Activated CD8-positive, alpha-beta T cell treated with anti-CD3 and anti-CD28 coated beads for 36 hours (primary cell): ENCODE measurements around the gene FCSK. TPM values are rescaled to one million over a fixed set of nuclear protein-coding genes. Genes with fewer than 3 reads are reported as not detected.
A peak's percentile ranks its signal among the peaks of the same experiment; 100 is the strongest.

Experiments used
- ATAC-seq: fragments of 200-7000 bp; cut with Tn5 transposase; one replicate; pipeline ENCODE4 v1.10.0; 2021; ENCODE audit warnings: mild to moderate bottlenecking, moderate library complexity
- CTCF ChIA-PET: fragments of 350-600 bp; sonication (Branson Sonifier 250); formaldehyde crosslinking; loops from one replicate; lab custom pipeline; 2021; ENCODE audit warnings: antibody characterized with exemption; lab: Charles Lee
- POLR2A ChIA-PET: fragments of 350-600 bp; sonication (Branson Sonifier 250); formaldehyde crosslinking; loops from one replicate; lab custom pipeline; 2021; ENCODE audit warnings: antibody characterized with exemption; lab: Charles Lee
- DNase-seq: peaks from one replicate; pipeline ENCODE4 v3.0.0-alpha.2; 2020
- H3K27ac Mint-ChIP-seq: one replicate; pipeline ENCODE4 v1.8.0; 2021; ENCODE audit warnings: mild to moderate bottlenecking, mixed read lengths
- H3K27me3 Mint-ChIP-seq: one replicate; pipeline ENCODE4 v1.8.0; 2021; ENCODE audit warnings: mixed read lengths
- H3K36me3 Mint-ChIP-seq: one replicate; pipeline ENCODE4 v1.8.0; 2021; ENCODE audit warnings: low read depth, mixed read lengths
- H3K4me1 Mint-ChIP-seq: one replicate; pipeline ENCODE4 v1.8.0; 2021; ENCODE audit warnings: low read depth, mixed read lengths
- H3K4me3 Mint-ChIP-seq: one replicate; pipeline ENCODE4 v1.8.0; 2021; ENCODE audit warnings: mild to moderate bottlenecking, moderate library complexity, mixed read lengths
- H3K9me3 Mint-ChIP-seq: one replicate; pipeline ENCODE4 v1.8.0; 2021; ENCODE audit warnings: mixed read lengths
- CTCF ChIP-seq: fragments of 200-600 bp; IDR thresholded peaks from one replicate; pipeline ENCODE4 v1.8.0; 2022; ENCODE audit warnings: antibody characterized with exemption, mild to moderate bottlenecking
- intact Hi-C: fragments of 100-400 bp; cut with micrococcal nuclease; formaldehyde crosslinking; loops from one replicate; pipeline ENCODE4 v1.10.0; 2022
- total RNA-seq, 2 experiments: library from RNA; stranded (reverse); gene quantifications; one replicate each; pipeline ENCODE4 v1.2.3, GENCODE V29; 2021

Gene FCSK
- total RNA-seq, 2 experiments from 2014 or later, result 11.0 to 11.1 TPM

DNA sequence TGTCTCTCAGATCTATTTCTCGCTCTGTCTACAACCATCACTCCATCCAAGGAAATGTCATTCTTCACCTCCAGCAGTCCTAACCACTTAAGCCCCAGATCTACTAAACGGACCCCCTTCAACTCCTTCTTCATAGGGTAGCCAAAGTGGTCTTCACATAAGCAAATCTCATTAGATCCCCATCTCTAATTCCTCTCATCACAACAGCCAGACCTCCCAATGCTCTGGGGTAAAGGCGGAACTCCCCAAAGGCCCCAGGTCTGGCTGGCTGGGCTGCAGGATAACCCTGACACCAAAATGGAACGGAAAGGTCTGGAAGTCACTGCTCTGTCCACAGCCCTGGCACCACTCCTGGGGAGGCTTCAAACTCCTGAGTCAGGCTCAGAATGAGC is 26.6 kb upstream of the FCSK start:
- ATAC-seq, result no peak
- intact Hi-C loops, result no loop called here
- Mint-ChIP-seq H3K4me1 (peaks cover 55% of the 10 kb centered on the region), H3K4me3 (no peak overlapping the region), H3K9me3 (no peaks in the 10 kb centered on the region), H3K27me3 (no peaks in the 10 kb centered on the region), H3K36me3 (peaks cover 8% of the 10 kb centered on the region), H3K27ac (peak overlapping the region; percentile 91)
- no peak for DNase-seq
- TF ChIP-seq CTCF, result no peak
- POLR2A ChIA-PET, result interaction anchor here (0.5 to 0.6 kb wide), 2 partner anchors 19 to 73 kb away, joined by 4 to 7 read pairs; no protein-coding TSS in a partner anchor
- CTCF ChIA-PET, result no interaction called here

DNA sequence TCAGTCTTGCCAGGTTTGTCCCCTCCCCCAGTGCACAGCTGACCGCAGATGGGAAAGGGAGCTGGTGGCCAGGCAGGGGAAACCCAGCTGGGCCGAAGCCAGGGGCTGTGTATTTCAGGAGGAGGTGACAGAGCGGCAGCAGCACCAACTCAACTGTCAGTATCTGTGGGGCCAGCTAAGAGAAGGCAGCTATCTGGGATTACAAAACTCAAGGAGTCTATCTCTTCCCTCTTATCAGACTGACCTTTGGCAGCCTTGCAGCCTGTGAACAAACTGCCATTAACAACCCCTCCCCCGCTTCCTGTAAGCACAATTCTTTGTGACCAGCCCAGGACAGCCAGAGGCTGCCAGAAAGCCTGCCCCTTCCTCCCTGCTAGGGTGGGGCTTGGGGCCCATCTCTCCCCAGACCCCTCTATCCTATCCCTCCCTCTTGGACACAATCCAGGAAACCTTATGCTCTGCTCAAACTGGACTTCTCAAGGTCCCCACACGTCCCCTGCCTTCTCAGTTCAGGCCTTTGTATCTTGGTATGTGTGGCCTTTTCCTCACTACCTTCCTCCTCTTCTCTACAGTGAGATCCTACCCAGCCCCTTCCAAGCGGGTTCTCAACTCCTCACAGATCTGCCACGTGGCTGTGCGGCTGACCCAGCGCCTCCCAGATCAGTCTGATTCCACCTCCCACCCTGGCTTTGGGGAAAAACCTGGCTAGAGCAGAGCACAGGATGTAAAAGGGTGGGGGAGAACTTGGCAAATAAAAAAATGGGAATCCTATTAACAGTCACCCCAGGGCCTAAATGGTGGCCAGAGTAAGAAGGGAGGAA is 26.0 kb upstream of the FCSK start:
- peak overlapping the region; percentile 50 for H3K4me3 Mint-ChIP-seq
- TF ChIP-seq CTCF, result no peak
- H3K27me3 Mint-ChIP-seq, result no peaks in the 10 kb centered on the region
- DNase-seq (peak; percentile 83), ATAC-seq (peak; percentile 59)
- intact Hi-C loops, result no loop called here
- no peaks in the 10 kb centered on the region for H3K9me3 Mint-ChIP-seq
- ChIA-PET CTCF (no interaction called here), POLR2A (interaction anchor here (0.5 to 1.1 kb wide), 3 partner anchors 19 to 72 kb away, joined by 3 to 7 read pairs (median 4); no protein-coding TSS in a partner anchor)
- peaks cover 57% of the 10 kb centered on the region for H3K4me1 Mint-ChIP-seq
- peak overlapping the region; percentile 91 for H3K27ac Mint-ChIP-seq
- peaks cover 6% of the 10 kb centered on the region for H3K36me3 Mint-ChIP-seq

GRCh38 chr16:70429888-70430666 is 24.3 kb upstream of the FCSK start:
- CTCF ChIA-PET, result no interaction called here
- no peak for TF ChIP-seq CTCF
- intact Hi-C loops, result no loop called here
- Mint-ChIP-seq H3K27ac (peak overlapping the region; percentile 86), H3K4me1 (peaks cover 72% of the 10 kb centered on the region), H3K9me3 (no peaks in the 10 kb centered on the region), H3K36me3 (peaks cover 11% of the 10 kb centered on the region), H3K27me3 (no peaks in the 10 kb centered on the region), H3K4me3 (no peak overlapping the region)
- DNase-seq (no peak), ATAC-seq (no peak)
- POLR2A ChIA-PET, result interaction anchor here (1.1 to 1.3 kb wide), 3 partner anchors 8 to 49 kb away, joined by 3 to 8 read pairs (median 4); partner anchors contain the start of gene ST3GAL2

DNA sequence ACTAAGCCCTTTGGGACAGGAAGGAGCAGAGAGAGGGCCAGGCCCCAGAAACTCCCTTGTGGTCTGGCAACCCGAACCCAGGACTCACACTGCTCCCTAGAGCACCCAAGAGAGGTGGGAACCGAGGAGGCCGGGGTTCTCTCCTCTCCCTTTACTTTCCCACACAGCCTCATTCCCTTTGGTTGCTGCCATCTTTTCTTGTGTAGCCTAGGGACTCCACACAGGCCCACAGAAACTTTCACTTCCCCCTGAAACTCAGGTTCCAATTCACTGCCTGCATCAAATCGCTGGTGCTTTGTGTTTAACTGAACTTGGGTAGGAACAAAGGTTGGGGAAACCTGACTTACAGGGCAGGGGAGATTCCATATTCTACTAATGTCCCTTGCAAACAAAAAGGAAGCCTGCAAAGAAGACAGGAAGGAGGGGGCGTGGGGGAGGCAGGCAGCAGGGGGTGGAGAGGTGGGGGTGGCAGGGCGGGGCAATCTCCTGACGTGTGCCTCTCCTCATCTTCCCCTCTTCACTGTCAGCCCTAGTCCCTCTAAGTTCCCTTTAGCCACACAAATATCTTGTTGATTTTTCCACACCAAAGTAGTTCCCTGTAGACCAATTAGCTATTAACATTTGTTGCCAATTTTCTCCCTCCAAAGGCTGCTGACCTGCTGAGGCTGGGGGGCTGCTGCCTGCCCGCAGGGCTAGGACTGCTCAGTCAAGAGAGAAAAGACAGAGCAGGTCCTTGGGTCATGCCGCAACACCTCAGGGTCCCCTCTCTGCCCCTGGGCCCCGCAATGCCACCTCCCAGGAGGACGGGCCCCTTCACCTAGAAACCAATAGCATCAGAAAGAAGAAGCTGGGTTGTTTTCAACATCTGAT is 23.5 kb upstream of the FCSK start:
- Mint-ChIP-seq H3K4me1 (peaks cover 69% of the 10 kb centered on the region), H3K36me3 (peaks cover 11% of the 10 kb centered on the region), H3K27me3 (no peaks in the 10 kb centered on the region), H3K9me3 (no peaks in the 10 kb centered on the region), H3K27ac (peak overlapping the region; percentile 86), H3K4me3 (peak overlapping the region; percentile 53)
- peak; percentile 69 for ATAC-seq
- DNase-seq, result peak; percentile 76
- ChIA-PET POLR2A (interaction anchor here (1.1 to 1.5 kb wide), 3 partner anchors 10 to 53 kb away, joined by 3 to 7 read pairs (median 3); no protein-coding TSS in a partner anchor), CTCF (no interaction called here)
- TF ChIP-seq CTCF, result no peak
- intact Hi-C loops, result no loop called here
